ENCODE measurements around the gene LCE5A. TPM values are rescaled to one million over a fixed set of nuclear protein-coding genes. Genes with fewer than 3 reads are reported as not detected.

LCE5A gene
- total and polyA plus RNA-seq, 2 donors (not counting 3 experiments of a cell fraction or from before 2014, with no cell fraction given), result not detected

DNA sequence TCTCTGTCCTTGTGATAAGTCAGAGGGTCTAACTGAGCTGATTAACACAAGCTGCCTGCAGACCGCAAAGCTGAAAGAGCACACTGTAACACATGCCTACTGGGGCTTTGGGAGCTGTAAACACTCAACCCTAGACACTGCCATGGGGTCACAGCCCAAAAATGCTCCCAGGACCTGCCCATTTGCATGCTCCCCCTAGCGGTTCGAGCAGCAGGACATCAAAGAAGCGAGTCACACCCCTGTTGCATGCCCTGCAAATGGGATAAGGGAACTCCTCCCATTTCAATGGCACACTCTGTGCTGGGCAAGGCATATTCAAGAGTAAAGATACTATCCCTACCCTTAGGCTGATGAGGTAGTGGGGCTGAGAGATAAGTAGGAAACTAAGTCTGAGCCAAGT lies 33.2 kb downstream of the LCE5A start:
- no TSS peak for BruUV-seq (replicated peaks)
- no peaks in the 10 kb centered on the region for H3K4me1 ChIP-seq (ENCODE audit: control insufficient read depth, extremely low read depth, insufficient read depth, low read length)
- no peaks in the 10 kb centered on the region for H3K36me3 ChIP-seq (ENCODE audit: control insufficient read depth in 2 of 2, extremely low read depth in 1 of 2, insufficient read depth in 2 of 2, low read length in 2 of 2)
- H3K9ac ChIP-seq (replicated peaks; ENCODE audit: extremely low read depth, insufficient read depth, low read length), result no peak overlapping the region
- H2AFZ ChIP-seq (ENCODE audit: low read depth, low read length), result no peak overlapping the region
- no peak overlapping the region for H3K4me3 ChIP-seq (replicated peaks in 1 of 3; ENCODE audit: insufficient read depth in 1 of 3, low read depth in 1 of 3, low read length in 3 of 3)
- dilution Hi-C loops (cut with MboI; ENCODE audit: extremely low pct_ligation_motif_present, low sequenced_read_pairs), result no loop called here
- intact Hi-C loops (cut with micrococcal nuclease), result no loop called here
- no peaks in the 10 kb centered on the region for H3K27me3 ChIP-seq (ENCODE audit: control insufficient read depth in 2 of 2, insufficient read depth in 2 of 2, low read length in 2 of 2)
- no peak overlapping the region for H3K27ac ChIP-seq (ENCODE audit: insufficient read depth, low read depth, low read length)
- H3K4me2 ChIP-seq (ENCODE audit: insufficient read depth, low read length), result no peak overlapping the region
- FAIRE-seq (no peak), DNase-seq (ENCODE audit: low read depth, low spot score) (no peak)
- no peaks in the 10 kb centered on the region for H4K20me1 ChIP-seq (replicated peaks; ENCODE audit: control insufficient read depth, extremely low read depth, insufficient read depth, low read length)
- H3K9me1 ChIP-seq (replicated peaks; ENCODE audit: control insufficient read depth, extremely low read depth, insufficient read depth, low read length), result no peaks in the 10 kb centered on the region
- CTCF ChIA-PET, result interaction anchor here (0.9 to 1.1 kb wide), 2 partner anchors 10 to 12 kb away, joined by 3 to 4 read pairs; no protein-coding TSS in a partner anchor
- H3K9me3 ChIP-seq (replicated peaks; ENCODE audit: control insufficient read depth, insufficient read depth, low read length), result no peaks in the 10 kb centered on the region
- POLR2A ChIA-PET, result no interaction called here
- H3K79me2 ChIP-seq (ENCODE audit: control insufficient read depth, insufficient read depth, low read length), result no peaks in the 10 kb centered on the region
- TF ChIP-seq MAX (IDR thresholded peaks at IDR 0.05; ENCODE audit: insufficient read depth, insufficient read length), result no peak
- TF ChIP-seq JUN (IDR thresholded peaks at IDR 0.05; ENCODE audit: borderline replicate concordance, insufficient read depth, insufficient read length, low read depth), result no peak
- TF ChIP-seq MYC (IDR thresholded peaks at IDR 0.05; ENCODE audit: low read depth, low read length), result no peak
- TF ChIP-seq EZH2 (IDR thresholded peaks at IDR 0.05; ENCODE audit: borderline replicate concordance, low read depth, low read length, severe bottlenecking), result no peak
- no peak for TF ChIP-seq FOS (IDR thresholded peaks at IDR 0.05; ENCODE audit: borderline replicate concordance, insufficient read depth, low read length)
- TF ChIP-seq, protein P1, sequence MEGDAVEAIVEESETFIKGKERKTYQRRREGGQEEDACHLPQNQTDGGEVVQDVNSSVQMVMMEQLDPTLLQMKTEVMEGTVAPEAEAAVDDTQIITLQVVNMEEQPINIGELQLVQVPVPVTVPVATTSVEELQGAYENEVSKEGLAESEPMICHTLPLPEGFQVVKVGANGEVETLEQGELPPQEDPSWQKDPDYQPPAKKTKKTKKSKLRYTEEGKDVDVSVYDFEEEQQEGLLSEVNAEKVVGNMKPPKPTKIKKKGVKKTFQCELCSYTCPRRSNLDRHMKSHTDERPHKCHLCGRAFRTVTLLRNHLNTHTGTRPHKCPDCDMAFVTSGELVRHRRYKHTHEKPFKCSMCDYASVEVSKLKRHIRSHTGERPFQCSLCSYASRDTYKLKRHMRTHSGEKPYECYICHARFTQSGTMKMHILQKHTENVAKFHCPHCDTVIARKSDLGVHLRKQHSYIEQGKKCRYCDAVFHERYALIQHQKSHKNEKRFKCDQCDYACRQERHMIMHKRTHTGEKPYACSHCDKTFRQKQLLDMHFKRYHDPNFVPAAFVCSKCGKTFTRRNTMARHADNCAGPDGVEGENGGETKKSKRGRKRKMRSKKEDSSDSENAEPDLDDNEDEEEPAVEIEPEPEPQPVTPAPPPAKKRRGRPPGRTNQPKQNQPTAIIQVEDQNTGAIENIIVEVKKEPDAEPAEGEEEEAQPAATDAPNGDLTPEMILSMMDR (IDR thresholded peaks at IDR 0.05; ENCODE audit: extremely low read depth in 1 of 2, insufficient read depth in 1 of 2, low read depth in 1 of 2, low read length in 2 of 2), result no peak
- TF ChIP-seq POLR2A (IDR thresholded peaks at IDR 0.05; ENCODE audit: low read depth, low read length), result no peak
- no peak for TF ChIP-seq POLR2AphosphoS5 (IDR thresholded peaks at IDR 0.05; ENCODE audit: insufficient read depth, low read depth, low read length)
